ENCODE measurements around the gene STARD13.

GRCh38 chr13:33207615-33207961 lies 78.0 kb downstream of the STARD13 start:
- TF ChIP-seq CTCF (IDR thresholded peaks at IDR 0.05) (no peak), POLR2A (IDR thresholded peaks at IDR 0.05) (no peak)
